ENCODE results near the gene NOMO2.
"Not testable (repeated sequence)": the region's sequence is repeated elsewhere in the genome, so short reads cannot be mapped to it uniquely, and the experiment has no call there.

NOMO2 gene

GRCh38 chr16:18561727-18562314 lies at the start of gene NOMO2:
TSS of gene NOMO2 (minus strand) at chr16:18562097. CDS start at chr16:18562040, 57 bp downstream.
- not testable (repeated sequence) for H3K36me3 ChIP-seq (ENCODE audit: control insufficient read depth, insufficient read depth, low read length); H3K9me3 ChIP-seq (ENCODE audit: control insufficient read depth, insufficient read depth, low read length); DNase-seq (ENCODE audit: low read depth, low spot score); H3K4me1 ChIP-seq (ENCODE audit: control insufficient read depth, insufficient read depth, low read length); H3K27me3 ChIP-seq (ENCODE audit: control insufficient read depth, insufficient read depth, low read length); H3K27ac ChIP-seq (ENCODE audit: low read length)
- peak within 1 kb of the TSS; percentile 60; the same call in 1 of the 2 replicates for H3K4me3 ChIP-seq (ENCODE audit: low read length)
- no CpG with 5 or more reads among the region's 66 CpGs for WGBS (ENCODE audit: insufficient coverage, insufficient read length)

- WGBS (ENCODE audit: insufficient coverage, insufficient read length): no CpG with 5 or more reads among the region's 4 CpGs
- DNase-seq (ENCODE audit: low read depth, low spot score); H3K4me1 ChIP-seq (ENCODE audit: control insufficient read depth, insufficient read depth, low read length); H3K36me3 ChIP-seq (ENCODE audit: control insufficient read depth, insufficient read depth, low read length); H3K27ac ChIP-seq (ENCODE audit: low read length); H3K9me3 ChIP-seq (ENCODE audit: control insufficient read depth, insufficient read depth, low read length); H3K27me3 ChIP-seq (ENCODE audit: control insufficient read depth, insufficient read depth, low read length); H3K4me3 ChIP-seq (ENCODE audit: low read length): not testable (repeated sequence)
Observed at GRCh38 chr16:18610147-18610803, 48.4 kb upstream of the NOMO2 start.

GRCh38 chr16:18608271-18608670 lies 46.4 kb upstream of the NOMO2 start:
- not testable (repeated sequence) for H3K4me3 ChIP-seq (ENCODE audit: low read length); H3K27ac ChIP-seq (ENCODE audit: low read length); H3K36me3 ChIP-seq (ENCODE audit: control insufficient read depth, insufficient read depth, low read length); DNase-seq (ENCODE audit: low read depth, low spot score); H3K4me1 ChIP-seq (ENCODE audit: control insufficient read depth, insufficient read depth, low read length); H3K9me3 ChIP-seq (ENCODE audit: control insufficient read depth, insufficient read depth, low read length); H3K27me3 ChIP-seq (ENCODE audit: control insufficient read depth, insufficient read depth, low read length)
- no CpG with 5 or more reads among the region's 6 CpGs for WGBS (ENCODE audit: insufficient coverage, insufficient read length)

GRCh38 chr16:18603572-18604246 lies 41.8 kb upstream of the NOMO2 start:
- H3K4me1 ChIP-seq (ENCODE audit: control insufficient read depth, insufficient read depth, low read length); H3K27me3 ChIP-seq (ENCODE audit: control insufficient read depth, insufficient read depth, low read length); H3K36me3 ChIP-seq (ENCODE audit: control insufficient read depth, insufficient read depth, low read length); H3K4me3 ChIP-seq (ENCODE audit: low read length); H3K27ac ChIP-seq (ENCODE audit: low read length); DNase-seq (ENCODE audit: low read depth, low spot score); H3K9me3 ChIP-seq (ENCODE audit: control insufficient read depth, insufficient read depth, low read length): not testable (repeated sequence)
- no CpG with 5 or more reads among the region's 4 CpGs for WGBS (ENCODE audit: insufficient coverage, insufficient read length)

GRCh38 chr16:18598582-18598981 lies 36.7 kb upstream of the NOMO2 start:
- not testable (repeated sequence) for H3K9me3 ChIP-seq (ENCODE audit: control insufficient read depth, insufficient read depth, low read length); H3K4me3 ChIP-seq (ENCODE audit: low read length); H3K4me1 ChIP-seq (ENCODE audit: control insufficient read depth, insufficient read depth, low read length); H3K27me3 ChIP-seq (ENCODE audit: control insufficient read depth, insufficient read depth, low read length); DNase-seq (ENCODE audit: low read depth, low spot score); H3K36me3 ChIP-seq (ENCODE audit: control insufficient read depth, insufficient read depth, low read length); H3K27ac ChIP-seq (ENCODE audit: low read length)
- WGBS (ENCODE audit: insufficient coverage, insufficient read length): no CpG with 5 or more reads among the region's 1 CpG

- not testable (repeated sequence) for H3K27ac ChIP-seq (ENCODE audit: low read length); H3K4me1 ChIP-seq (ENCODE audit: control insufficient read depth, insufficient read depth, low read length); DNase-seq (ENCODE audit: low read depth, low spot score); H3K9me3 ChIP-seq (ENCODE audit: control insufficient read depth, insufficient read depth, low read length); H3K27me3 ChIP-seq (ENCODE audit: control insufficient read depth, insufficient read depth, low read length); H3K36me3 ChIP-seq (ENCODE audit: control insufficient read depth, insufficient read depth, low read length); H3K4me3 ChIP-seq (ENCODE audit: low read length)
- WGBS (ENCODE audit: insufficient coverage, insufficient read length): no CpG with 5 or more reads among the region's 2 CpGs
Observed at GRCh38 chr16:18597734-18598133, 35.8 kb upstream of the NOMO2 start.

GRCh38 chr16:18597319-18597718 lies 35.4 kb upstream of the NOMO2 start:
- not testable (repeated sequence) for H3K27me3 ChIP-seq (ENCODE audit: control insufficient read depth, insufficient read depth, low read length); H3K9me3 ChIP-seq (ENCODE audit: control insufficient read depth, insufficient read depth, low read length); H3K4me3 ChIP-seq (ENCODE audit: low read length); H3K36me3 ChIP-seq (ENCODE audit: control insufficient read depth, insufficient read depth, low read length); H3K4me1 ChIP-seq (ENCODE audit: control insufficient read depth, insufficient read depth, low read length); DNase-seq (ENCODE audit: low read depth, low spot score); H3K27ac ChIP-seq (ENCODE audit: low read length)
- WGBS (ENCODE audit: insufficient coverage, insufficient read length): no CpG with 5 or more reads among the region's 4 CpGs

GRCh38 chr16:18595796-18596195 lies 33.9 kb upstream of the NOMO2 start:
- not testable (repeated sequence) for H3K27me3 ChIP-seq (ENCODE audit: control insufficient read depth, insufficient read depth, low read length); DNase-seq (ENCODE audit: low read depth, low spot score); H3K36me3 ChIP-seq (ENCODE audit: control insufficient read depth, insufficient read depth, low read length); H3K4me3 ChIP-seq (ENCODE audit: low read length); H3K4me1 ChIP-seq (ENCODE audit: control insufficient read depth, insufficient read depth, low read length); H3K9me3 ChIP-seq (ENCODE audit: control insufficient read depth, insufficient read depth, low read length); H3K27ac ChIP-seq (ENCODE audit: low read length)
- WGBS (ENCODE audit: insufficient coverage, insufficient read length): no CpG with 5 or more reads among the region's 11 CpGs

- not testable (repeated sequence) for H3K36me3 ChIP-seq (ENCODE audit: control insufficient read depth, insufficient read depth, low read length); H3K4me3 ChIP-seq (ENCODE audit: low read length); H3K9me3 ChIP-seq (ENCODE audit: control insufficient read depth, insufficient read depth, low read length); H3K27me3 ChIP-seq (ENCODE audit: control insufficient read depth, insufficient read depth, low read length); H3K4me1 ChIP-seq (ENCODE audit: control insufficient read depth, insufficient read depth, low read length); DNase-seq (ENCODE audit: low read depth, low spot score); H3K27ac ChIP-seq (ENCODE audit: low read length)
- WGBS (ENCODE audit: insufficient coverage, insufficient read length): no CpG with 5 or more reads among the region's 5 CpGs
Observed at GRCh38 chr16:18594880-18595279, 33.0 kb upstream of the NOMO2 start.

GRCh38 chr16:18593904-18594303 lies 32.0 kb upstream of the NOMO2 start:
- WGBS (ENCODE audit: insufficient coverage, insufficient read length): no CpG with 5 or more reads among the region's 5 CpGs
- not testable (repeated sequence) for H3K27ac ChIP-seq (ENCODE audit: low read length); H3K9me3 ChIP-seq (ENCODE audit: control insufficient read depth, insufficient read depth, low read length); H3K36me3 ChIP-seq (ENCODE audit: control insufficient read depth, insufficient read depth, low read length); H3K4me1 ChIP-seq (ENCODE audit: control insufficient read depth, insufficient read depth, low read length); H3K4me3 ChIP-seq (ENCODE audit: low read length); DNase-seq (ENCODE audit: low read depth, low spot score); H3K27me3 ChIP-seq (ENCODE audit: control insufficient read depth, insufficient read depth, low read length)

GRCh38 chr16:18592982-18593381 lies 31.1 kb upstream of the NOMO2 start:
- WGBS (ENCODE audit: insufficient coverage, insufficient read length): no CpG with 5 or more reads among the region's 5 CpGs
- not testable (repeated sequence) for H3K27ac ChIP-seq (ENCODE audit: low read length); H3K4me3 ChIP-seq (ENCODE audit: low read length); H3K36me3 ChIP-seq (ENCODE audit: control insufficient read depth, insufficient read depth, low read length); H3K4me1 ChIP-seq (ENCODE audit: control insufficient read depth, insufficient read depth, low read length); DNase-seq (ENCODE audit: low read depth, low spot score); H3K27me3 ChIP-seq (ENCODE audit: control insufficient read depth, insufficient read depth, low read length); H3K9me3 ChIP-seq (ENCODE audit: control insufficient read depth, insufficient read depth, low read length)
